CD4-positive, alpha-beta memory T cell (primary cell): ENCODE data around the gene CSNK2A2. TPM values are rescaled to one million over a fixed set of nuclear protein-coding genes. Genes with fewer than 3 reads are reported as not detected.

Experiments
- CTCF ChIA-PET: fragments of 350-600 bp; sonication (Branson Sonifier 250); formaldehyde crosslinking; loops from one replicate; lab custom pipeline; 2021; ENCODE audit warnings: inconsistent platforms; ENCODE audit not compliant: partially characterized antibody; lab: Charles Lee
- POLR2A ChIA-PET: fragments of 350-600 bp; sonication (Branson Sonifier 250); formaldehyde crosslinking; loops from one replicate; lab custom pipeline; 2021; ENCODE audit not compliant: partially characterized antibody; lab: Charles Lee
- DNase-seq, 5 donors: peaks; one replicate each; pipeline versions ENCODE4 v3.0.0 to v3.0.0-alpha.2; 2020 to 2022; ENCODE audit warnings: mixed read lengths in 1 of 5
- H3K27ac ChIP-seq: one replicate; pipeline ENCODE4 v1.7.0; 2013; ENCODE audit warnings: low read depth, low read length
- H3K27me3 ChIP-seq: 2 replicates; pipeline ENCODE4 v1.7.0; 2013; ENCODE audit warnings: mild to moderate bottlenecking, low read length, moderate library complexity; ENCODE audit not compliant: insufficient read depth
- H3K36me3 ChIP-seq: 2 replicates; pipeline ENCODE4 v1.7.0; 2013; ENCODE audit warnings: mild to moderate bottlenecking, low read length, moderate library complexity; ENCODE audit not compliant: insufficient read depth
- H3K4me1 ChIP-seq: 2 replicates; pipeline ENCODE4 v1.7.0; 2013; ENCODE audit warnings: mild to moderate bottlenecking, low read length, moderate library complexity; ENCODE audit not compliant: insufficient read depth
- H3K4me3 ChIP-seq, 2 donors: one replicate each; pipeline ENCODE4 v1.7.0; 2013; ENCODE audit warnings: low read length in 2 of 2, mild to moderate bottlenecking in 1 of 2
- H3K9me3 ChIP-seq, 2 donors: one replicate each; pipeline ENCODE4 v1.7.0; 2013; ENCODE audit warnings: low read length in 2 of 2, control low read depth in 1 of 2; ENCODE audit not compliant: control insufficient read depth in 1 of 2
- H3K27ac Mint-ChIP-seq, 7 donors: one replicate each; pipeline ENCODE4 v1.8.0; 2020 to 2021; ENCODE audit warnings: mixed read lengths in 7 of 7, mild to moderate bottlenecking in 6 of 7, inconsistent platforms in 3 of 7, moderate library complexity in 3 of 7
- H3K27me3 Mint-ChIP-seq, 2 donors: one replicate each; pipeline ENCODE4 v1.8.0; 2020 to 2021; ENCODE audit warnings: mixed read lengths in 2 of 2
- H3K36me3 Mint-ChIP-seq, 2 donors: one replicate each; pipeline ENCODE4 v1.8.0; 2020 to 2021; ENCODE audit warnings: mixed read lengths in 2 of 2, inconsistent platforms in 1 of 2, mild to moderate bottlenecking in 1 of 2
- H3K4me1 Mint-ChIP-seq, 4 donors: one replicate each; pipeline ENCODE4 v1.8.0; 2020 to 2021; ENCODE audit warnings: mixed read lengths in 4 of 4, mild to moderate bottlenecking in 1 of 4
- H3K4me3 Mint-ChIP-seq, 8 donors: one replicate each; pipeline ENCODE4 v1.8.0; 2020 to 2021; ENCODE audit warnings: mixed read lengths in 8 of 8, mild to moderate bottlenecking in 7 of 8, moderate library complexity in 6 of 8, inconsistent platforms in 3 of 8
- H3K9me3 Mint-ChIP-seq, 8 donors: one replicate each; pipeline ENCODE4 v1.8.0; 2020 to 2021; ENCODE audit warnings: mixed read lengths in 8 of 8, mild to moderate bottlenecking in 5 of 8, inconsistent platforms in 3 of 8, moderate library complexity in 1 of 8
- intact Hi-C: fragments of 100-400 bp; cut with micrococcal nuclease; formaldehyde crosslinking; loops from one replicate; pipeline ENCODE4 v1.15.1; 2023
- polyA plus RNA-seq, 2 donors: library from polyadenylated mRNA; unstranded; fragments of 300-500 nt; fragmentation: Illumina TruSeq; gene quantifications; one replicate each; pipeline ENCODE4 v1.2.3, GENCODE V29; 2021
- total RNA-seq, 2 experiments: library from RNA; stranded (reverse); gene quantifications; one replicate each; pipeline ENCODE4 v1.2.3, GENCODE V29; 2021

CSNK2A2 gene
- total and polyA plus RNA-seq, 4 experiments from 2014 or later = 9.7 to 63.6 (median 39.1) TPM

GRCh38 chr16:58128181-58128631, 69.7 kb downstream of the CSNK2A2 start:
- no peaks in the 10 kb centered on the region for H3K36me3 ChIP-seq
- Mint-ChIP-seq H3K36me3 (peaks cover 0 to 15% of the 10 kb centered on the region in 2 donors), H3K9me3 (no peaks in the 10 kb centered on the region), H3K27me3 (no peaks in the 10 kb centered on the region), H3K4me1 (peaks cover 44 to 59% (median 50%) of the 10 kb centered on the region in 4 donors), H3K27ac (peak overlapping the region; percentile 93 to 98 (median 97)), H3K4me3 (peak overlapping the region; percentile 91 to 96 (median 94))
- peak overlapping the region; percentile 82 for H3K27ac ChIP-seq
- H3K4me3 ChIP-seq = peak overlapping the region; percentile 12 to 96
- intact Hi-C loops = loop anchor here (2.0 to 5.0 kb wide), 4 partner anchors 229 to 886 kb away; partner anchors contain the start of gene GINS3
- H3K27me3 ChIP-seq = no peaks in the 10 kb centered on the region
- H3K9me3 ChIP-seq = no peaks in the 10 kb centered on the region
- DNase-seq = peak in 1 of 5 donors; percentile 10
- ChIA-PET CTCF (interaction anchor here (1.1 to 2.0 kb wide), 4 partner anchors 9 to 123 kb away, joined by 3 to 10 read pairs (median 4); no protein-coding TSS in a partner anchor), POLR2A (interaction anchor here (0.6 to 2.5 kb wide), 4 partner anchors 8 to 638 kb away, joined by 3 to 27 read pairs (median 6); partner anchors contain the start of genes KATNB1 and MMP15)
- H3K4me1 ChIP-seq = peaks cover 46% of the 10 kb centered on the region

GRCh38 chr16:58127634-58128033, 70.3 kb downstream of the CSNK2A2 start:
- POLR2A ChIA-PET = interaction anchor here (1.1 to 2.5 kb wide), 2 partner anchors 103 to 392 kb away, joined by 3 to 27 read pairs; partner anchors contain the start of genes KATNB1 and MMP15
- peaks cover 45 to 62% (median 52%) of the 10 kb centered on the region in 4 donors for H3K4me1 Mint-ChIP-seq

GRCh38 chr16:58127033-58127556, 70.8 kb downstream of the CSNK2A2 start:
- H3K4me1 Mint-ChIP-seq = peaks cover 47 to 68% (median 54%) of the 10 kb centered on the region in 4 donors
- H3K27ac Mint-ChIP-seq = peak overlapping the region; percentile 93 to 98 (median 97)
- H3K4me3 Mint-ChIP-seq = peak overlapping the region; percentile 91 to 96 (median 94)
- ChIA-PET CTCF (interaction anchor here (0.8 to 2.0 kb wide), 6 partner anchors 9 to 122 kb away, joined by 3 to 10 read pairs (median 4); no protein-coding TSS in a partner anchor), POLR2A (no interaction called here)
- peak; percentile 63 to 82 (median 77) for DNase-seq
- Histone ChIP-seq H3K4me3 (peak overlapping the region in 1 of 2 donors; percentile 3), H3K9me3 (no peaks in the 10 kb centered on the region), H3K27me3 (no peaks in the 10 kb centered on the region), H3K27ac (peak overlapping the region; percentile 82), H3K36me3 (no peaks in the 10 kb centered on the region), H3K4me1 (peaks cover 53% of the 10 kb centered on the region)
- H3K36me3 Mint-ChIP-seq = peaks cover 0 to 15% of the 10 kb centered on the region in 2 donors
- no peaks in the 10 kb centered on the region for H3K27me3 Mint-ChIP-seq
- intact Hi-C loops = loop anchor here (5.0 kb wide), 2 partner anchors 370 to 885 kb away; no protein-coding TSS in a partner anchor
- H3K9me3 Mint-ChIP-seq = no peaks in the 10 kb centered on the region

More at GRCh38 chr16:58127634-58128033, 70.3 kb downstream of the CSNK2A2 start:
- Histone ChIP-seq H3K9me3 (no peaks in the 10 kb centered on the region), H3K36me3 (no peaks in the 10 kb centered on the region), H3K27ac (peak overlapping the region; percentile 82), H3K4me1 (peaks cover 49% of the 10 kb centered on the region), H3K27me3 (no peaks in the 10 kb centered on the region), H3K4me3 (peak overlapping the region in 1 of 2 donors; percentile 96)
- CTCF ChIA-PET = interaction anchor here (0.8 to 2.0 kb wide), 6 partner anchors 9 to 123 kb away, joined by 3 to 10 read pairs (median 4); no protein-coding TSS in a partner anchor
- Mint-ChIP-seq H3K9me3 (no peaks in the 10 kb centered on the region), H3K4me3 (peak overlapping the region; percentile 91 to 96 (median 94)), H3K27me3 (no peaks in the 10 kb centered on the region), H3K36me3 (peaks cover 0 to 15% of the 10 kb centered on the region in 2 donors), H3K27ac (peak overlapping the region; percentile 93 to 98 (median 97))
- intact Hi-C loops = loop anchor here (2.0 to 5.0 kb wide), 4 partner anchors 229 to 885 kb away; partner anchors contain the start of gene GINS3
- peak in 1 of 5 donors; percentile 8 for DNase-seq

- Mint-ChIP-seq H3K9me3 (no peaks in the 10 kb centered on the region), H3K36me3 (peaks cover 0 to 15% of the 10 kb centered on the region in 2 donors), H3K4me3 (peak overlapping the region; percentile 77 to 96 (median 94)), H3K4me1 (peaks cover 51 to 73% (median 59%) of the 10 kb centered on the region in 4 donors), H3K27me3 (no peaks in the 10 kb centered on the region), H3K27ac (peak overlapping the region; percentile 93 to 98 (median 97))
- ChIA-PET CTCF (interaction anchor here (0.8 to 2.0 kb wide), 8 partner anchors 8 to 550 kb away, joined by 3 to 10 read pairs (median 4); no protein-coding TSS in a partner anchor), POLR2A (interaction anchor here (0.8 to 1.0 kb wide), 2 partner anchors 391 to 941 kb away, joined by 3 read pairs; partner anchors contain the start of genes PSME3IP1 and RSPRY1)
- no peak for DNase-seq
- Histone ChIP-seq H3K4me1 (peaks cover 59% of the 10 kb centered on the region), H3K9me3 (no peaks in the 10 kb centered on the region), H3K27me3 (no peaks in the 10 kb centered on the region), H3K4me3 (no peak overlapping the region), H3K36me3 (no peaks in the 10 kb centered on the region), H3K27ac (no peak overlapping the region)
- intact Hi-C loops = loop anchor here (5.0 kb wide), 2 partner anchors 369 to 884 kb away; no protein-coding TSS in a partner anchor
Observed at GRCh38 chr16:58126451-58126961, 71.4 kb downstream of the CSNK2A2 start.

GRCh38 chr16:58125781-58126335, 72.0 kb downstream of the CSNK2A2 start:
- intact Hi-C loops = loop anchor here (5.0 kb wide), 2 partner anchors 369 to 884 kb away; no protein-coding TSS in a partner anchor
- no peak overlapping the region for H3K4me3 ChIP-seq

GRCh38 chr16:58125041-58125440, 72.9 kb downstream of the CSNK2A2 start:
- Histone ChIP-seq H3K4me3 (no peak overlapping the region), H3K27me3 (no peaks in the 10 kb centered on the region), H3K9me3 (no peaks in the 10 kb centered on the region), H3K4me1 (peaks cover 67% of the 10 kb centered on the region), H3K27ac (no peak overlapping the region), H3K36me3 (no peaks in the 10 kb centered on the region)
- ChIA-PET CTCF (interaction anchor here (1.0 kb wide), 1 partner anchor 125 kb away, joined by 4 read pairs; the partner anchor contains the start of gene ZNF319), POLR2A (no interaction called here)
- H3K4me1 Mint-ChIP-seq = peaks cover 57 to 87% (median 69%) of the 10 kb centered on the region in 4 donors
- no peaks in the 10 kb centered on the region for H3K9me3 Mint-ChIP-seq
- no peaks in the 10 kb centered on the region for H3K27me3 Mint-ChIP-seq
- no peak for DNase-seq
- H3K4me3 Mint-ChIP-seq = peak overlapping the region in 1 of 8 donors; percentile 37
- intact Hi-C loops = loop anchor here (5.0 kb wide), 2 partner anchors 368 to 883 kb away; no protein-coding TSS in a partner anchor
- peak overlapping the region in 5 of 7 donors; percentile 61 to 88 (median 68) for H3K27ac Mint-ChIP-seq
- peaks cover 0 to 15% of the 10 kb centered on the region in 2 donors for H3K36me3 Mint-ChIP-seq

More at GRCh38 chr16:58125781-58126335, 72.0 kb downstream of the CSNK2A2 start:
- CTCF ChIA-PET = interaction anchor here (0.8 to 2.0 kb wide), 6 partner anchors 11 to 549 kb away, joined by 3 to 10 read pairs (median 4); partner anchors contain the start of gene ZNF319
- Histone ChIP-seq H3K9me3 (no peaks in the 10 kb centered on the region), H3K27me3 (no peaks in the 10 kb centered on the region), H3K4me1 (peaks cover 64% of the 10 kb centered on the region), H3K27ac (no peak overlapping the region), H3K36me3 (no peaks in the 10 kb centered on the region)
- no peaks in the 10 kb centered on the region for H3K27me3 Mint-ChIP-seq
- peak overlapping the region; percentile 90 to 98 (median 97) for H3K27ac Mint-ChIP-seq
- DNase-seq = peak in 1 of 5 donors; percentile 9
- H3K4me1 Mint-ChIP-seq = peaks cover 51 to 80% (median 62%) of the 10 kb centered on the region in 4 donors
- H3K36me3 Mint-ChIP-seq = peaks cover 0 to 15% of the 10 kb centered on the region in 2 donors
- POLR2A ChIA-PET = interaction anchor here (0.8 to 1.0 kb wide), 2 partner anchors 391 to 940 kb away, joined by 3 read pairs; partner anchors contain the start of genes PSME3IP1 and RSPRY1
- peak overlapping the region in 7 of 8 donors; percentile 26 to 96 (median 61) for H3K4me3 Mint-ChIP-seq
- H3K9me3 Mint-ChIP-seq = no peaks in the 10 kb centered on the region
